GM18502 (cell line): Measurements from ENCODE around the gene CCDC13.

Experiments
- ATAC-seq: cut with Tn5 transposase; IDR thresholded peaks from one replicate; pipeline ENCODE4 v1.9.1; 2021; ENCODE audit warnings: mild to moderate bottlenecking; ENCODE audit not compliant: unreplicated experiment, poor library complexity

CCDC13 gene

DNA sequence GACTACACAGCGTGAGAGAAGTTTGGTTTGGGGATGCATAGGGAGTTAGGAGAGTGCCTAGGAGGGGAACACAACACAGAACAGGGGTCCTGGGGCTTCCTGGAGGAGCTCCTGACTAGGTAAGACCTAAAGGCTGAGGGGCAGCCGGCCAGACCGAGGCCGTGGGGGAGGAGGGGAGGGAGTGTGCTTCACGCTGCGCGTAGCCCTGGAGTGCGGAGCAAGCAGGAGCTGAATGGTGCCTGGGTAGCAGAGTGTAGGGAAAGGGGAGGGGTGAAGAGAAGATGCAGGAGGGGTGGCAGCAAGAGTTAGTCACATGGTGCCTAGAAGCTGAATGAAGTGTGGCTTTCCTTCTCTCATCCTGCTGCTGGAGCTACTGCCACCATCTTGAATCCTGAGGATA is 38.0 kb downstream of the CCDC13 start:
- ATAC-seq, result no peak

DNA sequence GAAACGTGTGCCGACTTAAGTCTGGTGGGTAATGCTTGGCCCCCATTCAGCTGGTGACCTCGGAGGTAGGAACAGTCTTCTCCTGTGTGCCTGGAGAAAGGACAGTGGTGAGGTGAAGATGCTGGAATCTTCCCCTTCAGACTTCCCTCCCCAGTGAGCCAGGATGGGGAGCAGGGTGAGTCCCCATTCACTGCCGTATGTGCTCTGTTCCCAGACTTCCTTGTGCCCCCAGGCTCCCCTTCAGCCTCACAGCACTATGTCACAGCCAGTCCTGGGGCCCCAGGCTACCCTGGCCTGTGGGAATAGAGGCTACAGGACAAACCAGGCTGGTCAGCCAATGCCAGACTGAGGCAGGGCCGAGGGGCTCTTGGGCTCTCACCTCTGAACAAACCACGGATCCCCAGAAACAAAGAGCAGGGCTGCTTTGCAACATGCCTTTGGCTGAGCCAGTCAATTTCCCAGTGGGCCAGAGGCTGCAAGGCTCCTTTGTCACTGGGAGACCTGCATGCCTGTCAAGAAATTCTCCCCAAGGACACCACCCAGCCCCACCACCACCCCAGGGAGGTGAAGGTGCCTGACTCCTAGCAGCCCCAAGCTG is 38.7 kb downstream of the CCDC13 start:
- no peak for ATAC-seq

DNA sequence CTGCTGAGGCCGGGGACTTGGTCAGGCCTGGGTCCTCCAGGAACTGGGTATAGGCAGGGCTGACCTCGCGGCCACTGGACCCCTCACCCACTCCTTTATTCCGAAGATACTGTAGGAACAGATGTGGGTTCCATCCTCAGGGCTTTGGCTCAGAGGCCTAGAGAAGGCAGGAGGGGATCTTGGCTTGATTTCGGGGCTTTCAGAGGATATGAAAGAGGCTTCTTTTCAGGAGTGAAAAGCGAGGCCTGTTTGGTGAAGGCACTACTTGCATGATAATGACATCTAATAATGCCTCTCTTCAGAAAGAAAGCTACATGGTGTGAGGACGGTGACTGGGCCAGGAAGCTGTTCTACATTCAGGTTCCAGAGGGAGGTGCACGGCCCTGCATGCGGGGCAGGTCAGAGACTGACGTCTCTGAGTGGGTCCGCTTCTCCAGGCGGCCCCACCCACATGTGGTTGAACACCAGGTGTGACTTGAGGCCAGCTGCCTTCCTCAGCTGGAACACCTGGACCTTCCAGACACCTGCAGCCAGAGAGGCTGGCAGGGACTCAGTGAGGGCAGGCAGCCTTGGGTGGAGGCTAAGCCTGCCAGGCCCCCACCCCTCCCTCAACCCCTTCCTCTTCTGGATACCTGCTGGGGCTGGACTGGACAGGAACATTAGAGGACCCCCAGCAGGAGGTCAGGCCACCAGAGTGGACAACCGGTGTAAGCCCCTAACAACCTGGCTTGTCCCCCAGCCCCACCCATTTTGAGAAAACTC is 39.4 kb downstream of the CCDC13 start:
- no peak for ATAC-seq

DNA sequence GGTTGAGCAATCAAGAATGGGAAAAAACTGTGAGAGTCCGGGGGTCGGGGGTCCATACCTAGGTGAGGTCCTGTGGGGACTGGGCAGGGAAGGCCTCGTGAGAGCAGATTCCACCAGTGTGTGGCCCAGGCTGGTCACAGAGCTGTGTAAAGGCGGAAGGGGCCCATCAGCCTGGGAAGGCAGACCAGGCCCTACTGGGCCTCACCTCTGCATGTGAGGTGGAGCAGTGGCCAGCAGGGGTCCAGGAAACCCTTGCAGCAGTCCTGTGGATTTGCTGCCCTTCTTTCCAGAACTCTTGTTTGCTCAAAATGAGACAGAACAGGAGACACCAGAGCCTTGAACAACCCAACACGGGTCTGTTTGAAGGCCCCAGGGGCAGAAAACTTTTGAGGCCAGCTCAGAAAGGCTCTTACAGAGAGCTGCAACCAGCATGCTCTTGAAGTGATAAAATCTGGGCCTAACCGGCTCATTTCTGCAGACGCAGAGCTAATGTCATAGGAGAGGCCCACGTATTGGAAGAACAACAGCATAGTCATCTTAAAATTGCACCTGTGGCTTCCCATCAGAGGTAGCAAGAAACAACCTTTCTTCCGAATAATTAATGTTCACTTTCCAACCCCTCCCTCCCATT is 40.1 kb downstream of the CCDC13 start:
- no peak for ATAC-seq

DNA sequence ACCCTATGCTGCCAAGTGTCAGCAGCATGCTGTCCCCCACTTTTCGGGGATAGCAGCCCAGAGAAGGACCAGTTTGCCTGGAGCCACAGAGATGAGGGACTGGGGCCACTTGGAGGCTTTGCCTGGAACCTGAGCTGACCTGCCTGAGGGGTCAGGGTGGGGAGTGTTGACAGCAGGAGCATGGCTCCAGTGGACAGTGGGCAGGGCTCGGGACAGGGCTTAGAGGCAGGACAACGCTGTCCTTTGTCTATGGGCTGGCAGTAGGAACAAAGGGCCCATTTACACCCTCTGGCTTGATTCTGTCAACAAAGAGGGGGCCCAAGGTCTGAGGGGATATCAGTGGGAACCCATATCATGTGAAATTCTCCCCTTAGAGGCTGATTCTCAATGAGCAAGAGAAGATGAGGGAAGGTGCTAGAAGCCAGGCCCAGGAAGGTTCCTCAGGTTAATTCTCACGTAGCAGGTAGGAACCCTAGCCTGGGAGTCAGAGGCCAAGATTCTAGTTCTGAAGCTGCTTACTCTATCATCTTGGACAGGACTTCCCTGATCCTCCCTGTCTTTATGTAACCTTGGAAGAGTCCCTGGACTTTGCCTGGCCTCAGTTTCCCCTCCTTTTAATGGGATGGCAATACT is 40.7 kb downstream of the CCDC13 start:
- ATAC-seq, result no peak

DNA sequence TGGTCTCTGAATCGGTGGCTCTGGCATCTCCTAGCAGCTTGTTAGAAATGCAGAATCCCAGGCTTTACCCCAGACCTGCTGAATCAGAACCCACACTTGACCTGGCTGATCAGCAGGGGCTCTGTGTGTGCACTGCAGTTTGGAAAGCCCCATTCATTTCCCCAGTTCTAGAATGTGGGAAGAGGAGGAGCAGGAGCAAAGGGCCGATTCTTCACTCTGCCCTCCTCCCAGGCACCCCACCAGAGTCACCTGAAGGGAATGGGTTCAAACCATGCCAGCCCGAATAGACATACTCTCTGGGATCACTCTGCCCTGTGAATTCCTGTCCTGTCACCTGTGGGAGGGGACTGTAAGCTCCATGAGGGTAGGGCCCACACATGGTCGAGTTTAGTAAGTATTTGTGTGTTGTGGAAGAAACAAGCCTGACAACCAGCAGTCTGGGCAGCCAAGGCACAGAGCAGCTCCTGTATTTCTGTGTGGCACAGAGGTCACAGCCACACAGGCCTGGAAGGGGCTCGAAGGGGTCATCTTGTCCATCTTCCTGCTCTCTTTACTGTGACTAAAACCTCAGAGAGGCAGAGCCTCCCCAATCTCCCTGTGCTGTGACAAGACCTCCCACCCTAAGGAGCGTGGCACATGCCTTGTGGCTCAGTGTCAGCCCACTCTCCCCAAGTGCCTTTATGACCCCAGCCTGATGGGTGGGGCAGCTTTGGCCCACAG is 41.4 kb downstream of the CCDC13 start:
- ATAC-seq, result no peak

DNA sequence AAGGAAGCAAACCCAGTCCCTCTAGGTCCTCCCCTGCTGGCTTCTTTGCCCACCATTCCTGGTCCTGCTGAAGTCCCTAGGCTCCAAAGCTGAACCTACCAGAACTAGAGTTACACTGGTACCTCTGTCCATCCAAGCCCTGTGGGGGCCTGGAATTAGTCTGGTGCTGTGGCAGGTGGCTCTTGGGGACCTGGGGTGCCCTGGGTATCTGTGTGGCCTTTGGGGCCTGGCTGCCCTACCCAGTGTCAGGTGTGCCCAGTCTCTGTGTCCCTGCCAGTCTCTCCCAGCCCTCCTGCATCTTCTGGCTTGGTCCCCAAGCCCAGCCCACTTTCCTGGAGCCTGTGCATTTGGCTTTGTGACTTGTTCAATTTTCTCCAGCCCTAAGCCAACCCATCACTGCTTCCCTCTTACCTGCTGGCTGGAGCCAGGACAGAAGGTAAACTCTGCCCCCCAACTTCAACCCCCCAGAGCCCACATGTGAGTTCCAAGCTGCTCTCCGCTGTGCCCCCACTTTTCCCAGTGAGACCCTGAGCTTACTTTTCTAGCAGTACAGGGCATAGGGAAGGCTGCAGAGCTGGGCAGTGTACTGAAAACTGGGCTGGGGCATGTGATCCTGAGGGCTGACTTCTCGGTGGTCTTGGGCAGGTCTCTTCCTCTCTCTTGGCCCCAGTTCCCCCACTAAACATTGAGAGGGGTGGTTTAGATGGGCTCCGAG is 42.2 kb downstream of the CCDC13 start:
- no peak for ATAC-seq

DNA sequence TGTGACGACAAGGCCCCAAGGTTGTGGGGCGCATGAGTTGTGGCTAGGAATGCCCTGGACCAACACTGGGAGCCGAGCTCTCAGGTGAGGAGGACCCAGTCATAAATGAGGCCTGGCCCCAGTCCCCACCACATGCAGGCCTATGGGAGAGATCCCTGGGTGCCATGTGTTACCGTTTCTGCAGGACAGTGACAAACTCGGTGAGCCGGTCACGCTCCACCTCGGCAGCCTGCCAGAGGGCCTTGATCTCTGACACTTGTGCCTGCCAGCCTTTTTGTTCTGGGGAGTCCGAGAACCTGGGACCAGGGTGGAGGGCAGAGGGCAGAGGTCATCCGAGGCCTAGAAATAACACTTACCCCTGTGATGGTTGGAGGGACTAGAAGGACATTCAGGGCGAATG is 42.8 kb downstream of the CCDC13 start:
- ATAC-seq, result no peak

DNA sequence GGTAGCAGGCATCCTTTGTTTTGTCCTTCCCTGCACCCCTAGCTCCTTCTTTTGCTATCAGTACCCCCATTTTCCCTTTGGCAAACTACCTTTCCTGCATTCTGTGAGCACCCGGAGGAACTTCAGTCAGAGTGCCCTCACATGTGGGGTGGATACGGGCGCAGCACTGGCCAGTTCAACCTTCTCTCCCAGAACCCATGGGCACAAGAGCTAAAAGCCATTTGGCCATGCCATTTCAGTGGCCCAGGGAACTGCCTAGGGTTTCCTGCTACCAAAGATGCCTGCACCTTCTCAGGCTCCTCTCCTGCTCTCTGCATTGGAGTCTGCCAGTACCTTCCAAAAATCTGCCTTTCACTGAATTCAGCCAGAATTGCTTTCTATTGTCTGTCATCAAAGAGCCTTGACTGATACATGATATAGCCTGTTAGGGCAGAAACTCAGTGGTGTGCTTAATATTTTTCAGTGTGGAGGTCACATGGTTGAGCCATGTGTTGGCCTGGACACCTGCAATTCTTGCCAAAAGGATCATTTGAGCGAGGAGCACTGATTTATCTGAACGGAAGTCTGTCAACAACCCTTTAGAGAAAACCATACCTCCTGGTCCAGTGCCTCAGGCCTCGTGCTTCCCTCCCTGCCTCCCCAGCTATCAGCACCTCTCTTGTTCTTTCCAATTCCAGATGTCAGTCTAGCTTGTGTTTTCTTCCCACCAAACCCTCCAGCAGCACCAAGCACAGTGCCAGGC is 43.5 kb downstream of the CCDC13 start:
- no peak for ATAC-seq

DNA sequence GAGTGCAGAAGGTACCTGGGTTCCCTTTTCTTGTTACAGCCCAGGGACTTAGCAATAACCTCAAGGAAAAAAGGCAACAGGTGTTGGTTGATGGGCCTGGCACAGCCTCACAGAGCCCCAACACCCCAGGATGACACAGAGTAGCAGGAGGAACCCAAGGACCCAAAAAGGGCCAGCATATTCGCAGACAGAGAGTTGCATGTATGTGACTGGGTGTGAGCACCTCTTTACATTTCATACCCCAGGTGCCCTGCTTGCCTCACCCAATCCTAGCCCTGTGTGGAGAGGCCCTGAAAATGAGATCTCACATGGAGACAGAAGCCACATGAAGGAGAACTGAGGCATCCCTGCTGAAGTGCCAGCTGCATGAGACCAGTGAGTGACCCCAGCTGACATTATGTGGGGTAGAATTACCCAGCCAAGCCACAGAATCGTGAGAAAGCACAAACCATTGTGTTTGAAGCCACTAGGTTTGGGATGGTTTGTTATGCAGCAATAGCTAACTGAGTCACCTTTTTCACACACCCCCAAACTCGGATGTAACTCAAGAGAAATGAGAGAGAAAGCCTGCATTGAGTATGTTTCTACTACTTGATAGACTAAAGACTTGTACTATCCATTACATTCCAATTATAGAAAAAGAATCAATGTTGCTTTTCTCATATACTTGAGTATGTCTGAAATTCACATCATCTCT is 44.2 kb downstream of the CCDC13 start:
- no peak for ATAC-seq

DNA sequence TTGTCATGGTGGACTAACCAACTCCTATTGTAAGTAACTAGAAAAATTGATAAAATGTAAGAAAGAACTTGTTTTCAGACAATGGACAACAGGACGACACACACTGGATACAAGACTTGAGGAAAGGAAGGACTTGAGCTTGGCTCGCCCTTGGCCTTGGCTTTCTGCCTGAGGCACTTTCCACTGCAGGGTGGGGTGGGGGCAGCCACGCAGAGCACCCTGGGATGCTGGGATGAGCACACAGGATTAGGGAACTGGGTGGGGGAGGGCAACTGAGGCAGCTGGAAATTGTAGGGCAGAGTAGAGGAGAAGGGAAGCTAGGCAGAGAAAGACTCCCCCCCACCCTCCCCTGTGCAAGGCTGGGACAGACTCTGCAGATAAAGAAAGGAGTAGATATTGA is 45.0 kb downstream of the CCDC13 start:
- no peak for ATAC-seq

DNA sequence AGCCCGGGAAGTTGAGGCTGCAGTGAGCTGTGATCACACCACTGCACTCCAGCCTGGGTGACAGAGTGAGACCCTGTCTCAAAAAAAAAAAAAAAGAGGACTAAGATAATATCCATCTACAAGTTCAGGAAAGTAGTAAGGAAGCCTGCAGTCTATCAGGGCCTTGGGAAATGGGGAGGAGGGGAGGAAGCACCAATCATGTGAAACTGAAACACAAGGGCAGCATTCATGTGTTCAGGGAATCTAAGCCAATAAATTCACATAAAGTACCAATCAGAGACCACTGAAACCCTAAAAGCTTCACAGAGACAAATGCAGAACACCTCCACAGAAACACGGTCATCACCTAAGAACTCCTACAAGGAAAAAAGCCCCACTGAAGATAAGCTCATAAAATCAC is 47.6 kb downstream of the CCDC13 start:
- no peak for ATAC-seq

DNA sequence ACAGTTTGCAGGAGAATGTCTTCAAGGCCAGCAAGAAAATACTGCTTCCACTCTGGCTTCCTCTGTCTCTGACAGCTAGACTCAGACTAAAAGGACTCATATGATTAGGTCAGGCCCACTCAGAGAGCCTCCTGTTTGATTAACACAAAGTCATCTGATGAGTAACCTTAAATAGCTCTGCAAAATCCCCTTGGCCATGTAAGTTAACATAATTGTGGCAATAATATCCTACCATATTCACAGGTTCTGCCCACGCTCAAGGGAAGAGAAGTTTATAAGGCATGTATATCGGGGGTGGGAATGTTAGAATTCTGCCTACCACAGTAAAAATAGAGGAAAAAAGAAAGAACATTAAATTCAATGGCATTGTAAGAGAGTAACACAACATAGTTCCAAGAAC is 49.8 kb downstream of the CCDC13 start:
- ATAC-seq, result no peak
